Left lung (tissue), 10 donors: ENCODE data around the gene CIAO3. TPM values are rescaled to one million over a fixed set of nuclear protein-coding genes. Genes with fewer than 3 reads are reported as not detected.
A peak's percentile ranks its signal among the peaks of the same experiment; 100 is the strongest.

Experiments
- ATAC-seq: fragments of 200-7000 bp; cut with Tn5 transposase; one replicate; pipeline ENCODE4 v1.9.1; 2020; ENCODE audit warnings: moderate library complexity
- DNase-seq, 4 donors: peaks; one replicate each; pipeline ENCODE4 v3.0.0-alpha.2; 2013 to 2020
- H3K27ac ChIP-seq, 2 donors: fragments of 200-600 bp; sonication (generic) in 1 of 2; one replicate each; pipeline versions ENCODE4 v1.5.0 to v1.8.0; 2020 to 2021
- H3K27me3 ChIP-seq, 2 donors: fragments of 200-600 bp; sonication (generic) in 1 of 2; one replicate each; pipeline versions ENCODE4 v1.5.0 to v1.8.0; 2020 to 2021
- H3K36me3 ChIP-seq, 2 donors: fragments of 200-600 bp; sonication (generic) in 1 of 2; one replicate each; pipeline versions ENCODE4 v1.5.0 to v1.8.0; 2020 to 2021
- H3K4me1 ChIP-seq, 2 donors: fragments of 200-600 bp; one replicate each; pipeline ENCODE4 v1.8.0; 2021
- H3K4me3 ChIP-seq, 2 donors: fragments of 200-600 bp; sonication (generic) in 1 of 2; one replicate each; pipeline versions ENCODE4 v1.5.0 to v1.8.0; 2020 to 2021; ENCODE audit warnings: mild to moderate bottlenecking in 1 of 2
- H3K9me3 ChIP-seq, 2 donors: fragments of 200-600 bp; sonication (generic) in 1 of 2; one replicate each; pipeline versions ENCODE4 v1.5.0 to v1.8.0; 2020 to 2021
- CTCF ChIP-seq, 2 donors: fragments of 200-600 bp; sonication (generic) in 1 of 2; IDR thresholded peaks; one replicate each; pipeline versions ENCODE4 v1.5.0 to v1.8.0; 2021; ENCODE audit warnings: antibody characterized with exemption in 2 of 2
- intact Hi-C, 2 donors: fragments of 100-400 bp; cut with DNase I; formaldehyde crosslinking; loops; one replicate each; pipeline versions ENCODE4 v1.11.2 to v1.14.2; 2022
- polyA plus RNA-seq, 6 donors: library from polyadenylated mRNA; unstranded; fragments of 120-200 nt; gene quantifications; one replicate each; pipeline ENCODE4 v1.2.1, GENCODE V29; 2013; ENCODE audit not compliant: insufficient read length in 6 of 6
- total RNA-seq, 2 donors: library from RNA; stranded (reverse); fragmentation: NEBNext Ultra II Directional; extraction: Animal tissue kit (Norgen Biotek cat#: 25700); gene quantifications; one replicate each; pipeline ENCODE4 v1.2.1, GENCODE V29; 2021
- donor health status: DM: no; HTN: yes; CAD: no.
- donor health status: DM: no; HTN: no; CAD: no.

CIAO3 gene
- total and polyA plus RNA-seq, 8 donors, result 17.2 to 28.2 (median 21.2) TPM

DNA sequence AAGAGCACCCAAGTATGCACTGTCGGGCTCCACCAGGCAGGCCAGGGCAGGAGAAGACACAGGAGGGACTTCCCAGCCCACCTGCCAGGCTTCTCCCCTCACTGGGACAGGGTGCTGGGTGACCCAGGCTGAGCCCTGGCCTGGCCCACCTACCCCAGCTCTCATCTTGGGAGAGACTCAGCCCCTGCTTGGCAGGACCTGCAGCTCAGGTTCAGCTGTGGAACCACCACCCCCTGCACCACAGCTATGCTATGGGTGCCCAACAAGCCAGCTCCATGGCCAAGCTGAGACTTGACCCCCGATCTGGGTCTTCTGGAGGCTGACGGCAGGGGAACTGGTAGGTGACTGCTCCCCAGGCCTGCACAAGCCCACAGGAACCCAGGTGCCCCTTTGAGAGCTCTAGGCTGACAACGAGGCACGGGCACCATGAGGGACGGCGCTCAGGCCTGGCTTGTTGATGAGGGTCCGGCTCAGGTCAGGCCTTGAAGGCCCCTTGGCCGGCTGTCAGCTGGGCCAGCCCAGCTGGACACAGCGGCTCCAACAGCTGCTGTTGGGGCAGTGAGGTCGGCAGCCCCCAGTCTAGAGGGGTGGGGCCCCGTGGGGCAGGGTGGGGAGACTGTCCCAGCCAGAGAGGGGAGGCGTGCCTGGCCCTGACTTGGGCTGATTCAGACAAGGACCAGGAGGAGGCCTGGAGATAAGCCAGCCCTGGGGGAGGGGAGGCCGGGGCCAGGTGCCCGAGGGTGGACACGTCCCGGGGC is 42.8 kb upstream of the CIAO3 start:
- DNase-seq (no peak), ATAC-seq (no peak)
- no peak for TF ChIP-seq CTCF (IDR thresholded peaks at IDR 0.05)
- Histone ChIP-seq H3K27ac (no peak overlapping the region), H3K4me1 (peaks cover 7 to 14% of the 10 kb centered on the region in 2 donors), H3K4me3 (no peak overlapping the region), H3K36me3 (peaks cover 0 to 23% of the 10 kb centered on the region in 2 donors), H3K9me3 (no peaks in the 10 kb centered on the region), H3K27me3 (peaks cover 0 to 49% of the 10 kb centered on the region in 2 donors)
- intact Hi-C loops, result loop anchor here in 1 of 2 donors (5.0 kb wide), 1 partner anchor 71 kb away; no protein-coding TSS in a partner anchor

GRCh38 chr16:782766-783403 is 42.1 kb upstream of the CIAO3 start:
- intact Hi-C loops, result loop anchor here in 1 of 2 donors (5.0 kb wide), 1 partner anchor 71 kb away; no protein-coding TSS in a partner anchor

DNA sequence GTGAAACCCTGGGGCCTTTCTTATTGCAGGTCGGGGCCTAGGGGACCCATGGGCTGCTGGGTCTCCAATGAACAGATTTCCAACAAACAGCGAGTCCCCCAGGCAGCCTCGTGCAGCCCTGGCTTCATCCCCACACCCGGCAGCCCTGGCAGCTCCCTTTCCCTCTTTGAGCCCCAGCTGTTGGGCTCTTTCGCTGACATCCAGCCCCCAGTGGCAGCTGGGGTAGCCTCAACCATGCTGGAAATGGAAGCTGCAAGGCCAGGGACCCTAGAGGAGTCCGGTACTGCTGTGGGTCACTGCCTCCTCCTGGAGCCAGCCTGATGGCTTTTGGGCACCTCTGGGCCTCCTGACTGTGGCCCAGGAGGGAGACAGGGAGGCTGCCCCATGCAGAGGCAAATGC is 41.5 kb upstream of the CIAO3 start:
- DNase-seq (no peak), ATAC-seq (no peak)
- intact Hi-C loops, result loop anchor here in 1 of 2 donors (5.0 kb wide), 1 partner anchor 70 kb away; no protein-coding TSS in a partner anchor
- TF ChIP-seq CTCF (IDR thresholded peaks at IDR 0.05), result no peak
- H3K4me3 ChIP-seq, result no peak overlapping the region
- peaks cover 0 to 23% of the 10 kb centered on the region in 2 donors for H3K36me3 ChIP-seq
- no peaks in the 10 kb centered on the region for H3K9me3 ChIP-seq
- H3K4me1 ChIP-seq, result peaks cover 3 to 7% of the 10 kb centered on the region in 2 donors
- no peak overlapping the region for H3K27ac ChIP-seq
- peaks cover 0 to 60% of the 10 kb centered on the region in 2 donors for H3K27me3 ChIP-seq

More at GRCh38 chr16:782766-783403, 42.1 kb upstream of the CIAO3 start:
- Histone ChIP-seq H3K27me3 (peaks cover 0 to 56% of the 10 kb centered on the region in 2 donors), H3K27ac (no peak overlapping the region), H3K36me3 (peaks cover 0 to 23% of the 10 kb centered on the region in 2 donors), H3K4me3 (no peak overlapping the region), H3K4me1 (peaks cover 7 to 13% of the 10 kb centered on the region in 2 donors), H3K9me3 (no peaks in the 10 kb centered on the region)
- DNase-seq (peak in 1 of 4 donors; percentile 35), ATAC-seq (no peak)
- TF ChIP-seq CTCF (IDR thresholded peaks at IDR 0.05), result no peak

GRCh38 chr16:781346-782010 is 40.7 kb upstream of the CIAO3 start:
- no peaks in the 10 kb centered on the region for H3K4me1 ChIP-seq
- intact Hi-C loops, result loop anchor here in 1 of 2 donors (5.0 kb wide), 1 partner anchor 69 kb away; no protein-coding TSS in a partner anchor
- peaks cover 0 to 68% of the 10 kb centered on the region in 2 donors for H3K27me3 ChIP-seq
- H3K36me3 ChIP-seq, result peaks cover 0 to 16% of the 10 kb centered on the region in 2 donors
- ATAC-seq (no peak), DNase-seq (no peak)
- no peak for TF ChIP-seq CTCF (IDR thresholded peaks at IDR 0.05)
- no peak overlapping the region for H3K27ac ChIP-seq
- H3K9me3 ChIP-seq, result no peaks in the 10 kb centered on the region
- H3K4me3 ChIP-seq, result no peak overlapping the region
